ENCODE data around the gene NRXN3.

Gene NRXN3

DNA sequence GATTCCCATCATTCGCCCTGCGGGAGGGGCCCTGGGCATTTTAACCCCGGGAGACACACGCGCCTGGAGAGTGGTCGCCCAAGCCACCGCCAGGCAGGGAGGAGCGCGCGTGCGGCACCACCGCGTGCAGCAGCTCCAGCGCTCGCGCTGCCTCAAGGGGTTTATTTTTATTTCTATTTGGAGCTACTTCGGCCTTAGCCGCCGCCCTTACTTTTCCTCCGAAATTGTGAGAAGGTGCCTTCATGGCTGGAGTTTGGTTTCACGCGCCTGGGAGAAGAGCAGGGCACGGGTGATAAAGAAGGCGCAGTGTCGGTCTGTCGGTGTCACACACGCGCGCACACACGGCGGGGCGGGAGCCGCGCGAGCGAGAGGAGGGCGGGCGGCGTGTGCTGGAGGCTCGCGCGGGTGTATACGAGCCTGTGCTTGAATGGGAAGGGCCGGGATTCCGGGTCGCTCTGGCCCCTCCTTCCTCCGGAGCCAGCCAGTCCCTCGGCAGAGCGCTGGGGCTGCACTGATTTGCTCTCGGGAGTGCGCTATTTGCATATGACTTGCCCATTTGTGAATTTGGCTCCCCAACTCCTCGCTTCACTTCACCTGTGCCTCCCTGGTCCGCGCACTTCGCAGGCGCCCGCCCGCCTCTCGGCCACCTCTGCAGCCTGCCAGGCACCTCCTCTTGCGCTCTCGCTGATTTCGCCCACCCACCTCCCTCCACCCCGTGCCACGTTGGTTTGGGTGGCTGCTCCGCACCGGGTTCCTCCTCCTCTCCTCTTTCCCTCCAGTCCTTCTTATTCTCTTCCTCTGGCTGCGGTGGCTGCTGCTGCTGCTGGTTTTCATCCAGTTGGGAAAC lies 1108.8 kb downstream of the NRXN3 start:
- H3K27ac ChIP-seq (ENCODE audit: low read depth, low read length) = no peak overlapping the region
- no peaks in the 10 kb centered on the region for H4K20me1 ChIP-seq (ENCODE audit: low read depth, low read length)
- H3F3A ChIP-seq (ENCODE audit: insufficient read depth) = no peaks in the 10 kb centered on the region
- no peak for TF ChIP-seq CTCF (IDR thresholded peaks at IDR 0.05; ENCODE audit: insufficient read depth, low read length, poor library complexity, severe bottlenecking)
- TF ChIP-seq EZH2phosphoT487 (conservative IDR thresholded peaks at IDR 0.05; ENCODE audit: low read length) = no peak
- no peaks in the 10 kb centered on the region for H3K27me3 ChIP-seq (ENCODE audit: low read length)
- H3K9ac ChIP-seq (ENCODE audit: low read length) = no peak overlapping the region
- H3K79me2 ChIP-seq (ENCODE audit: insufficient read depth, low read length) = no peaks in the 10 kb centered on the region
- H3K36me3 ChIP-seq (ENCODE audit: low read length) = no peaks in the 10 kb centered on the region
- H3K9me3 ChIP-seq (ENCODE audit: insufficient read depth, low read length) = no peaks in the 10 kb centered on the region
- no peaks in the 10 kb centered on the region for H3K9me2 ChIP-seq (replicated peaks; ENCODE audit: insufficient read depth, low read length)
- no peak overlapping the region for H3K4me3 ChIP-seq (ENCODE audit: insufficient read depth, low read length, poor library complexity, severe bottlenecking)
- H3K4me2 ChIP-seq (ENCODE audit: low read depth, low read length, poor library complexity, severe bottlenecking) = no peak overlapping the region
- no peak overlapping the region for H2AFZ ChIP-seq (ENCODE audit: low read depth, low read length, severe bottlenecking)

GRCh38 chr14:79279645-79280597 lies 1109.7 kb downstream of the NRXN3 start:
- Histone ChIP-seq H3K4me2 (ENCODE audit: low read depth, low read length, poor library complexity, severe bottlenecking) (no peak overlapping the region), H3K36me3 (ENCODE audit: low read length) (no peaks in the 10 kb centered on the region), H3K79me2 (ENCODE audit: insufficient read depth, low read length) (no peaks in the 10 kb centered on the region), H2AFZ (ENCODE audit: low read depth, low read length, severe bottlenecking) (no peak overlapping the region), H4K20me1 (ENCODE audit: low read depth, low read length) (no peaks in the 10 kb centered on the region), H3K27ac (ENCODE audit: low read depth, low read length) (no peak overlapping the region), H3K4me3 (ENCODE audit: insufficient read depth, low read length, poor library complexity, severe bottlenecking) (no peak overlapping the region), H3K9me3 (ENCODE audit: insufficient read depth, low read length) (no peaks in the 10 kb centered on the region), H3K27me3 (ENCODE audit: low read length) (no peaks in the 10 kb centered on the region), H3K9ac (ENCODE audit: low read length) (no peak overlapping the region), H3F3A (ENCODE audit: insufficient read depth) (no peaks in the 10 kb centered on the region), H3K9me2 (replicated peaks; ENCODE audit: insufficient read depth, low read length) (no peaks in the 10 kb centered on the region)
- TF ChIP-seq EZH2phosphoT487 (conservative IDR thresholded peaks at IDR 0.05; ENCODE audit: low read length) = no peak
- TF ChIP-seq CTCF (IDR thresholded peaks at IDR 0.05; ENCODE audit: insufficient read depth, low read length, poor library complexity, severe bottlenecking) = no peak

GRCh38 chr14:79281244-79282152 lies 1111.3 kb downstream of the NRXN3 start:
- Histone ChIP-seq H3K27ac (ENCODE audit: low read depth, low read length) (no peak overlapping the region), H3K9ac (ENCODE audit: low read length) (no peak overlapping the region), H3K9me3 (ENCODE audit: insufficient read depth, low read length) (no peaks in the 10 kb centered on the region), H3K36me3 (ENCODE audit: low read length) (no peaks in the 10 kb centered on the region), H4K20me1 (ENCODE audit: low read depth, low read length) (no peaks in the 10 kb centered on the region), H3K4me2 (ENCODE audit: low read depth, low read length, poor library complexity, severe bottlenecking) (no peak overlapping the region), H3K27me3 (ENCODE audit: low read length) (no peaks in the 10 kb centered on the region), H3F3A (ENCODE audit: insufficient read depth) (no peaks in the 10 kb centered on the region), H3K4me3 (ENCODE audit: insufficient read depth, low read length, poor library complexity, severe bottlenecking) (no peak overlapping the region), H2AFZ (ENCODE audit: low read depth, low read length, severe bottlenecking) (no peak overlapping the region), H3K9me2 (replicated peaks; ENCODE audit: insufficient read depth, low read length) (no peaks in the 10 kb centered on the region), H3K79me2 (ENCODE audit: insufficient read depth, low read length) (no peaks in the 10 kb centered on the region)
- TF ChIP-seq CTCF (IDR thresholded peaks at IDR 0.05; ENCODE audit: insufficient read depth, low read length, poor library complexity, severe bottlenecking) = no peak
